ENCODE measurements around the gene FAHD1. TPM values are rescaled to one million over a fixed set of nuclear protein-coding genes. Genes with fewer than 3 reads are reported as not detected.

FAHD1 gene
- total RNA-seq, 2 experiments from 2014 or later: 15.1 to 32.4 TPM

DNA sequence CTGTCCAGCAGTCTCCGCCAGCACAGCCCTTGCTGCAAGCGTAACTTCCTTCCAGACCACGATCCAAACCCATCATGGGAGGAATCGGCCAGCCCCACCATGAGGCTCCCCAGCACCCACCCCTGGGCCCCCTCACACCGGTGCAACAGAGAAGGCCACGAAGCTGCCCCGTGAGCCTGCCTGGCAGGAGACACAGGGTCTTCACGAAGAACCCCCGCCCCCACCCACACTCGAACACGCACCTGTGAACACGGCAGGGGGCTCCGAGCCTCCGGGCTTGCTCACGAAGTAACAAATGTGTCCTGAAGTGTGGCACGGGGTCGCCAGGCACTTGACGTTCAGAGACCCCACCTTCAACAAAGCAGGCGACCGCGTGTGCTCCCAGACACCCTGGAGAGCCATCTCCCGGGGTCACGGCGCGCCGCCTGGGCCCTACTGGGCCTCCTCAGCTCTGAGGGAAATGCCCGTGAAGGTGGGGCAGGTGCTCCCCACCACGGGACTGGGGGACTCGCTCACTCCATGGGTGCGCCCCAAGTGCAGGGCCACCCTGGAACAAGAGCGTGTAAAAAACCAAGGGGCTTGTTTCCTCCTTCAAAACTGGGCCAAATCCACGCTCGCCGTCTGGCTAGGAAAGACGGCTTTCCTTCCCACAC lies 8.0 kb upstream of the FAHD1 start:
- BruUV-seq (replicated peaks): no TSS peak
- CTCF ChIA-PET (ENCODE audit: unreplicated experiment): no interaction called here
- Histone ChIP-seq H3K9me3 (ENCODE audit: low read length) (no peaks in the 10 kb centered on the region), H3K4me1 (ENCODE audit: insufficient read depth, low read length, poor library complexity, severe bottlenecking) (no peaks in the 10 kb centered on the region), H4K20me1 (ENCODE audit: insufficient read depth, low read length) (no peaks in the 10 kb centered on the region), H3K79me2 (ENCODE audit: insufficient read depth, low read depth, low read length) (no peaks in the 10 kb centered on the region), H3K4me2 (ENCODE audit: low read length) (no peak overlapping the region), H3K36me3 (ENCODE audit: insufficient read depth, low read length) (no peaks in the 10 kb centered on the region), H3K9me2 (ENCODE audit: insufficient read depth, low read length) (no peaks in the 10 kb centered on the region), H3K27ac (ENCODE audit: low read depth, low read length, poor library complexity, severe bottlenecking) (no peak overlapping the region), H3K4me3 (ENCODE audit: low read depth, low read length, poor library complexity, severe bottlenecking) (no peak overlapping the region), H2AFZ (ENCODE audit: low read length) (no peak overlapping the region)
- intact Hi-C loops (cut with micrococcal nuclease; ENCODE audit: unreplicated experiment): no loop called here
- no peak for DNase-seq (ENCODE audit: low spot score)
- TF ChIP-seq, protein P1, sequence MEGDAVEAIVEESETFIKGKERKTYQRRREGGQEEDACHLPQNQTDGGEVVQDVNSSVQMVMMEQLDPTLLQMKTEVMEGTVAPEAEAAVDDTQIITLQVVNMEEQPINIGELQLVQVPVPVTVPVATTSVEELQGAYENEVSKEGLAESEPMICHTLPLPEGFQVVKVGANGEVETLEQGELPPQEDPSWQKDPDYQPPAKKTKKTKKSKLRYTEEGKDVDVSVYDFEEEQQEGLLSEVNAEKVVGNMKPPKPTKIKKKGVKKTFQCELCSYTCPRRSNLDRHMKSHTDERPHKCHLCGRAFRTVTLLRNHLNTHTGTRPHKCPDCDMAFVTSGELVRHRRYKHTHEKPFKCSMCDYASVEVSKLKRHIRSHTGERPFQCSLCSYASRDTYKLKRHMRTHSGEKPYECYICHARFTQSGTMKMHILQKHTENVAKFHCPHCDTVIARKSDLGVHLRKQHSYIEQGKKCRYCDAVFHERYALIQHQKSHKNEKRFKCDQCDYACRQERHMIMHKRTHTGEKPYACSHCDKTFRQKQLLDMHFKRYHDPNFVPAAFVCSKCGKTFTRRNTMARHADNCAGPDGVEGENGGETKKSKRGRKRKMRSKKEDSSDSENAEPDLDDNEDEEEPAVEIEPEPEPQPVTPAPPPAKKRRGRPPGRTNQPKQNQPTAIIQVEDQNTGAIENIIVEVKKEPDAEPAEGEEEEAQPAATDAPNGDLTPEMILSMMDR (conservative IDR thresholded peaks at IDR 0.05; ENCODE audit: low read length): no peak
- no peak for TF ChIP-seq EZH2phosphoT487 (IDR thresholded peaks at IDR 0.05; ENCODE audit: borderline replicate concordance, low read depth, low read length)
- POLR2A ChIA-PET: no interaction called here

DNA sequence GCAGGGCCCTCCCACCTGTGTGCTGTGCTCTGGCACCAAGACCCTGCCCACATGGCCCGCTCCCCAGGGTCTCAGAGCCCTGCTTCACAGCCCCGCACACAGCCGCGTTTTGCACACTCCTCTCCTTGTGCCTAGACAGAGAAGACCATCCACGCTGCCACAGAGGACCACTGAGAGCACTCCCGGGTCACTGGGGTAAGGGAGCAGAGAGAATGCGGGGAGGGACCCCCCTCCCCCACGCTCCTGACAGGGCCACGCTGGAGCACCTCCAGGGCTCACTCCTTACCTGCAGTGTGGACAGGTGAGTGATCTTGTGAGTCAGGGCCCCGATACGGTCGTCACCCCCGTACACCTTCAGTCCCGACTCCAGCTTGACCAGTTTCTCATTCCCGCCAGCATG lies 7.4 kb upstream of the FAHD1 start:
- Histone ChIP-seq H3K9me3 (ENCODE audit: low read length) (no peaks in the 10 kb centered on the region), H3K4me2 (ENCODE audit: low read length) (no peak overlapping the region), H3K36me3 (ENCODE audit: insufficient read depth, low read length) (no peaks in the 10 kb centered on the region), H3K4me1 (ENCODE audit: insufficient read depth, low read length, poor library complexity, severe bottlenecking) (peaks cover 4% of the 10 kb centered on the region), H3K27ac (ENCODE audit: low read depth, low read length, poor library complexity, severe bottlenecking) (no peak overlapping the region), H3K4me3 (ENCODE audit: low read depth, low read length, poor library complexity, severe bottlenecking) (no peak overlapping the region), H3K9me2 (ENCODE audit: insufficient read depth, low read length) (no peaks in the 10 kb centered on the region), H2AFZ (ENCODE audit: low read length) (no peak overlapping the region), H3K79me2 (ENCODE audit: insufficient read depth, low read depth, low read length) (no peaks in the 10 kb centered on the region), H4K20me1 (ENCODE audit: insufficient read depth, low read length) (no peaks in the 10 kb centered on the region)
- no peak for DNase-seq (ENCODE audit: low spot score)
- TF ChIP-seq, protein P1 (conservative IDR thresholded peaks at IDR 0.05; ENCODE audit: low read length): no peak
- no peak for TF ChIP-seq EZH2phosphoT487 (IDR thresholded peaks at IDR 0.05; ENCODE audit: borderline replicate concordance, low read depth, low read length)
- BruUV-seq (replicated peaks): no TSS peak
- CTCF ChIA-PET (ENCODE audit: unreplicated experiment): no interaction called here
- intact Hi-C loops (cut with micrococcal nuclease; ENCODE audit: unreplicated experiment): no loop called here
- POLR2A ChIA-PET: no interaction called here

DNA sequence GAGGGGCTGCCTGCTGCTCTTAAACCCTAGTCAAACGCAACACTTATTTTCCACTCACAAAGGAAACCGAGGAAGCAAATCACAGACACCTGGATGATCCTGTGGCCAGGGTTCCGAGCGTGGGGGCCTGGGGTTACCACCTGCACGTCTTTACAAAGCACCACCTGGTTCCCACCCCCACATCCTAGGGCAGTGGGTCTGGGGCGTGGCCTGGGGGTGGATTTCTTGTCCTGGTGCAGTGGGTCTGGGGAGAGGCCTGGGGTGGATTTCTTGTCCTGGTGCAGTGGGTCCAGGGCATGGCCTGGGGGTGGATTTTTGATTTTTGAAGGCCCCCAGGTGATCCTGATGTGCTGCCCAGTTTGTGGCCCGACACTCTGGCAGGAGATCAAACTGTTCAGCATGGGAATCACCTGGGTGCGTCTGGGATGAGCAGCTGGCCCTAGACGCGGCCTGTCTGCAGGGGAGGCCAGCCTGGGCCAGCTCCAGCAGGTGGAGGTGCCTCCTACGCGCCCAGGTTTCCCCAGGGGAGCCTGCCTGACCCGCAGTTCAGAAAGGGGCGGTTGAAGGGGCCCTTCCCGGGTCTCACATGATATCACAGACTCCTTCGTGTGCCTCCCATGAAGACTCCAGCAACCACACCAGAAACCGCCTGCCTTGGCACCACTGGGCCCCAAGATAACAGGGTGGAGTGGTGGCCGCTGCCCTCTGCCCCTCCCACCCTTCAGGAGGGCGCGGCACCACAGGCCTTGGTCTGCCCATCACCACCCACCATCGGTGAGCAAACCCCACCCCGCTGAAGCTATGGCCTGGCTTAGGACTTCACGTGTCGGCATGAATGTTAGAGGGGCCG lies 6.7 kb upstream of the FAHD1 start:
- Histone ChIP-seq H3K36me3 (ENCODE audit: insufficient read depth, low read length) (no peaks in the 10 kb centered on the region), H3K9me3 (ENCODE audit: low read length) (no peaks in the 10 kb centered on the region), H3K4me2 (ENCODE audit: low read length) (no peak overlapping the region), H4K20me1 (ENCODE audit: insufficient read depth, low read length) (no peaks in the 10 kb centered on the region), H3K4me3 (ENCODE audit: low read depth, low read length, poor library complexity, severe bottlenecking) (no peak overlapping the region), H2AFZ (ENCODE audit: low read length) (no peak overlapping the region), H3K9me2 (ENCODE audit: insufficient read depth, low read length) (no peaks in the 10 kb centered on the region), H3K27ac (ENCODE audit: low read depth, low read length, poor library complexity, severe bottlenecking) (no peak overlapping the region), H3K4me1 (ENCODE audit: insufficient read depth, low read length, poor library complexity, severe bottlenecking) (peaks cover 4% of the 10 kb centered on the region), H3K79me2 (ENCODE audit: insufficient read depth, low read depth, low read length) (no peaks in the 10 kb centered on the region)
- no peak for DNase-seq (ENCODE audit: low spot score)
- ChIA-PET CTCF (ENCODE audit: unreplicated experiment) (no interaction called here), POLR2A (no interaction called here)
- intact Hi-C loops (cut with micrococcal nuclease; ENCODE audit: unreplicated experiment): no loop called here
- TF ChIP-seq, protein P1 (conservative IDR thresholded peaks at IDR 0.05; ENCODE audit: low read length): no peak
- TF ChIP-seq EZH2phosphoT487 (IDR thresholded peaks at IDR 0.05; ENCODE audit: borderline replicate concordance, low read depth, low read length): no peak
- no TSS peak for BruUV-seq (replicated peaks)
